LNCAP (cell line): ENCODE results near the gene VPS41.

Experiments
- CTCF ChIP-seq: fragments of 450-650 bp; IDR thresholded peaks from 2 replicates; pipeline ENCODE4 v1.5.1; 2017; ENCODE audit warnings: mild to moderate bottlenecking

Gene VPS41

GRCh38 chr7:38702002-38702535 lies 206.9 kb downstream of the VPS41 start:
- TF ChIP-seq CTCF = no peak

- TF ChIP-seq CTCF = no peak
Measured at GRCh38 chr7:38700116-38700515, 208.9 kb downstream of the VPS41 start.

- TF ChIP-seq CTCF = no peak
Measured at GRCh38 chr7:38699471-38699870, 209.5 kb downstream of the VPS41 start.

GRCh38 chr7:38694326-38694725 lies 214.7 kb downstream of the VPS41 start:
- no peak for TF ChIP-seq CTCF

- TF ChIP-seq CTCF = no peak
Measured at GRCh38 chr7:38686888-38687287, 222.1 kb downstream of the VPS41 start.

GRCh38 chr7:38685851-38686250 lies 223.1 kb downstream of the VPS41 start:
- no peak for TF ChIP-seq CTCF

GRCh38 chr7:38682606-38683005 lies 226.4 kb downstream of the VPS41 start:
- no peak for TF ChIP-seq CTCF

GRCh38 chr7:38681882-38682281 lies 227.1 kb downstream of the VPS41 start:
- TF ChIP-seq CTCF = no peak
